Endothelial cell of umbilical vein (primary cell): Measurements from ENCODE around the gene LMF1. TPM values are rescaled to one million over a fixed set of nuclear protein-coding genes. Genes with fewer than 3 reads are reported as not detected.

Source experiments
- BruUV-seq: library from RNA; stranded (reverse); fragments of 400-500 nt; replicated peaks from 2 replicates; lab custom pipeline; 2021; lab: Mats Ljungman, UMichigan
- CTCF ChIA-PET: fragments of 300-600, 350-600 bp; sonication (Branson Sonifier 250); formaldehyde crosslinking; loops from one replicate; lab custom pipeline; 2021; ENCODE audit warnings: antibody characterized with exemption, inconsistent platforms; lab: Charles Lee
- POLR2A ChIA-PET: fragments of 300-600, 350-600 bp; sonication (Branson Sonifier 250); formaldehyde crosslinking; loops from one replicate; lab custom pipeline; 2021; ENCODE audit warnings: antibody characterized with exemption, inconsistent platforms; lab: Charles Lee
- DNase-seq: peaks from one replicate; pipeline ENCODE4 v3.0.0-alpha.2; 2011; ENCODE audit warnings: low read depth, low spot score
- FAIRE-seq: peaks from 2 replicates; lab custom pipeline; 2011; peaks lifted over from hg19 to GRCh38; lab: Jason Lieb, UNC
- H2AFZ ChIP-seq: 2 replicates; pipeline ENCODE4 v1.6.0; 2012; ENCODE audit warnings: low read depth, low read length, control low read depth, inconsistent platforms
- H3K27ac ChIP-seq: 2 replicates; pipeline ENCODE4 v1.5.1; 2011; ENCODE audit warnings: low read depth, mild to moderate bottlenecking, control low read depth, low read length, moderate library complexity; ENCODE audit not compliant: insufficient read depth
- H3K27me3 ChIP-seq, 2 experiments: 2 replicates each; pipeline versions ENCODE4 v1.6.0 to v1.6.1; 2011; ENCODE audit warnings: low read length in 2 of 2, mixed read lengths in 1 of 2; ENCODE audit not compliant: control insufficient read depth in 2 of 2, insufficient read depth in 2 of 2
- H3K36me3 ChIP-seq, 2 experiments: 2 replicates in 1 of 2; 3 replicates in 1 of 2; pipeline ENCODE4 v1.5.1; 2011; ENCODE audit warnings: low read length in 2 of 2, mild to moderate bottlenecking in 1 of 2, moderate library complexity in 1 of 2; ENCODE audit not compliant: control insufficient read depth in 2 of 2, insufficient read depth in 2 of 2; ENCODE audit errors: extremely low read depth in 1 of 2
- H3K4me1 ChIP-seq: 3 replicates; pipeline ENCODE4 v1.5.1; 2011; ENCODE audit warnings: mild to moderate bottlenecking, low read length; ENCODE audit not compliant: control insufficient read depth, insufficient read depth; ENCODE audit errors: extremely low read depth
- H3K4me2 ChIP-seq: 2 replicates; pipeline ENCODE4 v1.6.1; 2011; ENCODE audit warnings: low read length, control low read depth, mixed read lengths; ENCODE audit not compliant: insufficient read depth
- H3K4me3 ChIP-seq, 3 experiments: fragments of 200-600 bp in 1 of 3; sonication (generic), shearing (Covaris generic) in 1 of 3; replicated peaks in 1 of 3; 2 replicates each; pipeline ENCODE4 v1.5.1; 2011 to 2016; ENCODE audit warnings: control low read depth in 3 of 3, low read length in 3 of 3, mild to moderate bottlenecking in 2 of 3, inconsistent platforms in 1 of 3, low read depth in 1 of 3, moderate library complexity in 1 of 3; ENCODE audit not compliant: insufficient read depth in 1 of 3
- H3K79me2 ChIP-seq: 2 replicates; pipeline ENCODE4 v1.6.0; 2012; ENCODE audit warnings: low read length, inconsistent platforms; ENCODE audit not compliant: control insufficient read depth, insufficient read depth
- H3K9ac ChIP-seq: replicated peaks from 2 replicates; pipeline ENCODE3; 2011; ENCODE audit warnings: low read length, control low read depth; ENCODE audit not compliant: insufficient read depth; ENCODE audit errors: extremely low read depth
- H3K9me1 ChIP-seq: replicated peaks from 3 replicates; pipeline ENCODE4 v1.6.0; 2011; ENCODE audit warnings: mild to moderate bottlenecking, low read length; ENCODE audit not compliant: control insufficient read depth, insufficient read depth; ENCODE audit errors: extremely low read depth
- H3K9me3 ChIP-seq: replicated peaks from 2 replicates; pipeline ENCODE4 v1.5.1; 2012; ENCODE audit warnings: low read length, inconsistent platforms; ENCODE audit not compliant: control insufficient read depth, insufficient read depth
- H4K20me1 ChIP-seq: replicated peaks from 2 replicates; pipeline ENCODE3; 2011; ENCODE audit warnings: mild to moderate bottlenecking, low read length; ENCODE audit not compliant: control insufficient read depth, insufficient read depth; ENCODE audit errors: extremely low read depth
- EZH2 ChIP-seq: IDR thresholded peaks from 2 replicates; pipeline ENCODE4 v1.6.1; 2012; ENCODE audit warnings: borderline replicate concordance, low read depth, mild to moderate bottlenecking, moderate library complexity, low read length, inconsistent platforms; ENCODE audit not compliant: severe bottlenecking
- FOS ChIP-seq: IDR thresholded peaks from 2 replicates; pipeline ENCODE4 v1.6.1; 2011; ENCODE audit warnings: mild to moderate bottlenecking, low read length, moderate library complexity, borderline replicate concordance; ENCODE audit not compliant: insufficient read depth
- GATA2 ChIP-seq: IDR thresholded peaks from 2 replicates; pipeline ENCODE4 v1.7.0; 2011; ENCODE audit warnings: low read depth, mild to moderate bottlenecking, moderate library complexity, mixed read lengths, low read length; ENCODE audit not compliant: insufficient read length, insufficient read depth
- JUN ChIP-seq: IDR thresholded peaks from 2 replicates; pipeline ENCODE4 v1.6.1; 2011; ENCODE audit warnings: borderline replicate concordance, low read depth; ENCODE audit not compliant: insufficient read length, insufficient read depth
- MAX ChIP-seq: IDR thresholded peaks from 2 replicates; pipeline ENCODE4 v1.6.1; 2011; ENCODE audit not compliant: insufficient read depth, insufficient read length
- MYC ChIP-seq: IDR thresholded peaks from one replicate; pipeline ENCODE4 v1.6.1; 2011; ENCODE audit warnings: mild to moderate bottlenecking, low read depth, low read length
- POLR2A ChIP-seq: IDR thresholded peaks from 2 replicates; pipeline ENCODE4 v1.6.1; 2012; ENCODE audit warnings: low read depth, mild to moderate bottlenecking, control low read depth, low read length
- POLR2AphosphoS5 ChIP-seq: IDR thresholded peaks from 2 replicates; pipeline ENCODE4 v1.6.1; 2012; ENCODE audit warnings: low read depth, mild to moderate bottlenecking, control low read depth, low read length, moderate library complexity; ENCODE audit not compliant: insufficient read depth
- dilution Hi-C: fragments of 300-500 bp; cut with MboI; formaldehyde crosslinking; loops from one replicate; pipeline ENCODE4 v1.15.0; 2019; ENCODE audit warnings: low sequenced_read_pairs; ENCODE audit not compliant: extremely low pct_ligation_motif_present
- intact Hi-C: fragments of 100-400 bp; cut with micrococcal nuclease; formaldehyde crosslinking; loops from one replicate; pipeline ENCODE4 v1.10.0; 2022
- polyA plus RNA-seq, 4 experiments: library from polyadenylated mRNA; depleted of rRNA in 3 of 4; stranded (reverse) in 3 of 4; unstranded in 1 of 4; fragments of >200 nt; gene quantifications; 2 replicates each; pipeline versions ENCODE4 v1.2.1 to v1.2.3, GENCODE V29; 2011 to 2012; ENCODE audit warnings: missing spikeins in 1 of 4
- total RNA-seq: library from RNA; stranded (reverse); gene quantifications from 2 replicates; pipeline ENCODE4 v1.2.3, GENCODE V29; 2021
- TF ChIP-seq, protein P1 (sequence below), 2 donors: IDR thresholded peaks; 1 replicate in 1 of 2; 2 replicates in 1 of 2; pipeline ENCODE4 v1.5.1; 2011; ENCODE audit warnings: low read length in 2 of 2, mild to moderate bottlenecking in 2 of 2, moderate library complexity in 2 of 2, control low read depth in 1 of 2, inconsistent platforms in 1 of 2, low read depth in 1 of 2; ENCODE audit not compliant: insufficient read depth in 1 of 2; ENCODE audit errors: extremely low read depth in 1 of 2

The LMF1 gene
- total and polyA plus RNA-seq, 2 donors (not counting 3 experiments of a cell fraction or from before 2014, with no cell fraction given), result 17.8 TPM

DNA sequence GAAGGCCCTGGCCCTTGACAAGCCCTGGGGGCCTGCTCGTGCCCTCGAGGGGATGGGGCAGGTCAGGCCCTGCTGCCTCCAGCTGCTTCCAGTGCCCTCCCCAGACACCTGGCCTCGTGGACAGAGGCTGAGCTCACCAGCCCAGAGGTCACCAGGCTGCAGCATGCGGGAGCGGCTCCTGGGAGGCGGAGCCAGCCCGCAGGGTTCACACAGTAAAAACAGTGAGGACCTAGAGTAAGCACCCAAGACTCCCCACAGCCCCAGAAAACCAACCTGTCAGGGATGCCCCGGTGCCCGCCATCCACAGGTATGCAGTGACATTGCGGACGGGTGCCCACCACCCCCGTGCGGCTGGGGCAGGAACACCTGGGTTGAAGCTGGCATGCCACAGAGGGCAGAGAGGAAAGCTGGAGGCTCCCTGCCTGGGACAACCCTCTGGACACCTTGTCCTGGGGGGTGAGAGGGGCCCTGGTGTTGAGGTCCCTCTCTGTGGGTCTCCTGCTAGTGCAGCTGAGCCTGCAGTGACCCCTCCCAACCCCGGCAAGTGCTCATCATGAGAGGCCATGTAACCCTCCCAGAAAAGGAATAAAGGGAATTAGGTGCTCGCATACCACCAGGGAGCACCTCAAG, 62.1 kb downstream of the LMF1 start:
- Histone ChIP-seq H3K79me2 (no peaks in the 10 kb centered on the region), H3K36me3 (no peaks in the 10 kb centered on the region), H3K9me3 (no peaks in the 10 kb centered on the region), H3K9me1 (no peaks in the 10 kb centered on the region), H3K9ac (no peak overlapping the region), H3K27ac (no peak overlapping the region), H3K27me3 (no peaks in the 10 kb centered on the region), H3K4me3 (no peak overlapping the region), H4K20me1 (no peaks in the 10 kb centered on the region), H3K4me2 (no peak overlapping the region), H3K4me1 (no peaks in the 10 kb centered on the region), H2AFZ (no peak overlapping the region)
- POLR2A ChIA-PET, result no interaction called here
- CTCF ChIA-PET, result no interaction called here
- BruUV-seq, result no TSS peak
- dilution Hi-C loops, result no loop called here
- FAIRE-seq, result no peak
- DNase-seq, result no peak
- TF ChIP-seq POLR2A, result no peak
- TF ChIP-seq, protein P1, sequence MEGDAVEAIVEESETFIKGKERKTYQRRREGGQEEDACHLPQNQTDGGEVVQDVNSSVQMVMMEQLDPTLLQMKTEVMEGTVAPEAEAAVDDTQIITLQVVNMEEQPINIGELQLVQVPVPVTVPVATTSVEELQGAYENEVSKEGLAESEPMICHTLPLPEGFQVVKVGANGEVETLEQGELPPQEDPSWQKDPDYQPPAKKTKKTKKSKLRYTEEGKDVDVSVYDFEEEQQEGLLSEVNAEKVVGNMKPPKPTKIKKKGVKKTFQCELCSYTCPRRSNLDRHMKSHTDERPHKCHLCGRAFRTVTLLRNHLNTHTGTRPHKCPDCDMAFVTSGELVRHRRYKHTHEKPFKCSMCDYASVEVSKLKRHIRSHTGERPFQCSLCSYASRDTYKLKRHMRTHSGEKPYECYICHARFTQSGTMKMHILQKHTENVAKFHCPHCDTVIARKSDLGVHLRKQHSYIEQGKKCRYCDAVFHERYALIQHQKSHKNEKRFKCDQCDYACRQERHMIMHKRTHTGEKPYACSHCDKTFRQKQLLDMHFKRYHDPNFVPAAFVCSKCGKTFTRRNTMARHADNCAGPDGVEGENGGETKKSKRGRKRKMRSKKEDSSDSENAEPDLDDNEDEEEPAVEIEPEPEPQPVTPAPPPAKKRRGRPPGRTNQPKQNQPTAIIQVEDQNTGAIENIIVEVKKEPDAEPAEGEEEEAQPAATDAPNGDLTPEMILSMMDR (IDR thresholded peaks at IDR 0.05; ENCODE audit: extremely low read depth in 1 of 2, insufficient read depth in 1 of 2, low read depth in 1 of 2, low read length in 2 of 2), result no peak
- TF ChIP-seq MAX, result no peak
- no peak for TF ChIP-seq POLR2AphosphoS5
- no peak for TF ChIP-seq JUN
- no peak for TF ChIP-seq FOS
- TF ChIP-seq GATA2, result no peak
- no peak for TF ChIP-seq EZH2
- no peak for TF ChIP-seq MYC
- intact Hi-C loops, result no loop called here
